ENCODE results near the gene SBK3. TPM values are rescaled to one million over a fixed set of nuclear protein-coding genes. Genes with fewer than 3 reads are reported as not detected.

Gene SBK3, protein sequence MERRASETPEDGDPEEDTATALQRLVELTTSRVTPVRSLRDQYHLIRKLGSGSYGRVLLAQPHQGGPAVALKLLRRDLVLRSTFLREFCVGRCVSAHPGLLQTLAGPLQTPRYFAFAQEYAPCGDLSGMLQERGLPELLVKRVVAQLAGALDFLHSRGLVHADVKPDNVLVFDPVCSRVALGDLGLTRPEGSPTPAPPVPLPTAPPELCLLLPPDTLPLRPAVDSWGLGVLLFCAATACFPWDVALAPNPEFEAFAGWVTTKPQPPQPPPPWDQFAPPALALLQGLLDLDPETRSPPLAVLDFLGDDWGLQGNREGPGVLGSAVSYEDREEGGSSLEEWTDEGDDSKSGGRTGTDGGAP
- polyA plus RNA-seq (2013, experiment 1 of 2): 4.0 TPM
- 4.2 TPM for polyA plus RNA-seq (2013, experiment 2 of 2)

DNA sequence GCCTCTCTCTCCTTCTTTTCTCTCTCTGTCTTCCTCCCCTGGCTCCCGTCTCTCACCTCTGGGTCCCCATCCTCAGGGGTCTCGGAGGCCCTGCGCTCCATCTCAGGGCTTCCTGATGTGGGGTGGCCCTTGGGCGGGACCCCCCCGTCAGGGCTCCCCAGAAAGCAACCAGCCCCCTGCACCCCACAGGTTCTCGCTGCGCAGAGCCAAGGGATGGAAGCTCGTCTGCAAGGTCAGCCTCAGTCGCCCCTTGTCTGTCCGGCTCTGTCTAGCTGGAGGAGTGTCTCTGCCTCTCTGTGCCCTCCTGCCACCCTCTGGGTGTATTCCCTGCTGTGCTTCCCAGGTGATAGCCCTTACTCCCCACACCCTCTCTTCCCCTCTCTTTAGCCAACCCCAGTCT, at the start of gene SBK3:
TSS of gene SBK3 (minus strand) at position 101 of the 400 bp plus-strand sequence. CDS start at position 101, 0 bp downstream.
- Histone ChIP-seq H3K79me1 (ENCODE audit: low read depth, low read length) (peaks cover 5% of the 10 kb centered on the region), H3K23ac (ENCODE audit: low read depth, low read length, poor library complexity) (peak within 1 kb of the TSS; percentile 77), H3K18ac (ENCODE audit: low read length) (peak within 1 kb of the TSS; percentile 95), H2BK5ac (ENCODE audit: low read length) (peak within 1 kb of the TSS; percentile 98), H3K36me3 (replicated peaks in 1 of 2; ENCODE audit: control insufficient read depth in 2 of 2, insufficient read depth in 2 of 2, low read length in 2 of 2) (no peaks in the 10 kb centered on the region), H3K9ac (ENCODE audit: low read depth, low read length, poor library complexity) (peak within 1 kb of the TSS; percentile 78), H3K4me2 (ENCODE audit: insufficient read depth, low read length, poor library complexity, severe bottlenecking) (peak within 1 kb of the TSS; percentile 41), H2AFZ (ENCODE audit: low read length) (peak within 1 kb of the TSS; percentile 87), H2BK15ac (ENCODE audit: low read length) (peak within 1 kb of the TSS; percentile 95), H3K27ac (replicated peaks; ENCODE audit: low read length) (peak within 1 kb of the TSS; percentile 78), H4K8ac (ENCODE audit: low read depth, low read length) (peak within 1 kb of the TSS; percentile 95), H3K14ac (ENCODE audit: low read length) (peak within 1 kb of the TSS; percentile 84), H3K4me1 (ENCODE audit: control insufficient read depth in 2 of 2, insufficient read depth in 1 of 2, low read depth in 1 of 2, low read length in 2 of 2) (peaks cover 23 to 31% of the 10 kb centered on the region in 2 donors), H3K27me3 (ENCODE audit: control insufficient read depth in 3 of 3, insufficient read depth in 3 of 3, low read depth in 1 of 3, low read length in 3 of 3) (no peaks in the 10 kb centered on the region), H3K4ac (ENCODE audit: low read length) (peak within 1 kb of the TSS; percentile 91), H3K9me3 (replicated peaks in 1 of 2; ENCODE audit: control insufficient read depth in 2 of 2, insufficient read depth in 1 of 2, low read depth in 1 of 2, low read length in 2 of 2) (no peaks in the 10 kb centered on the region), H2BK120ac (ENCODE audit: low read depth, low read length) (peak within 1 kb of the TSS; percentile 93), H2BK12ac (ENCODE audit: low read length) (peak within 1 kb of the TSS; percentile 97), H2AK5ac (ENCODE audit: low read depth, low read length) (peak within 1 kb of the TSS; percentile 88), H3K4me3 (ENCODE audit: low read length in 2 of 2) (no peak within 1 kb of the TSS), H4K91ac (ENCODE audit: low read depth, low read length, poor library complexity) (peak within 1 kb of the TSS; percentile 96)
- DNase-seq (ENCODE audit: low spot score): no peak
- WGBS, 2 donors (ENCODE audit: extremely low coverage in 2 of 2, insufficient read length in 2 of 2, insufficient replicate concordance in 1 of 2): no CpG with 5 or more reads among the region's 10 CpGs

GRCh38 chr19:55593096-55593772, 47.9 kb upstream of the SBK3 start:
- Histone ChIP-seq H2BK120ac (ENCODE audit: low read depth, low read length) (no peak overlapping the region), H4K91ac (ENCODE audit: low read depth, low read length, poor library complexity) (no peak overlapping the region), H3K9me3 (replicated peaks in 1 of 2; ENCODE audit: control insufficient read depth in 2 of 2, insufficient read depth in 1 of 2, low read depth in 1 of 2, low read length in 2 of 2) (peaks cover 0 to 5% of the 10 kb centered on the region in 2 donors), H3K36me3 (replicated peaks in 1 of 2; ENCODE audit: control insufficient read depth in 2 of 2, insufficient read depth in 2 of 2, low read length in 2 of 2) (peaks cover 27 to 55% of the 10 kb centered on the region in 2 donors), H3K4me3 (ENCODE audit: low read length in 2 of 2) (no peak overlapping the region), H3K27ac (replicated peaks; ENCODE audit: low read length) (no peak overlapping the region), H3K9ac (ENCODE audit: low read depth, low read length, poor library complexity) (no peak overlapping the region), H2BK15ac (ENCODE audit: low read length) (no peak overlapping the region), H2AK5ac (ENCODE audit: low read depth, low read length) (no peak overlapping the region), H2BK5ac (ENCODE audit: low read length) (no peak overlapping the region), H3K4me2 (ENCODE audit: insufficient read depth, low read length, poor library complexity, severe bottlenecking) (no peak overlapping the region), H4K8ac (ENCODE audit: low read depth, low read length) (no peak overlapping the region), H3K79me1 (ENCODE audit: low read depth, low read length) (peaks cover 2% of the 10 kb centered on the region), H2BK12ac (ENCODE audit: low read length) (no peak overlapping the region), H3K27me3 (ENCODE audit: control insufficient read depth in 3 of 3, insufficient read depth in 3 of 3, low read depth in 1 of 3, low read length in 3 of 3) (no peaks in the 10 kb centered on the region), H3K4ac (ENCODE audit: low read length) (no peak overlapping the region), H3K14ac (ENCODE audit: low read length) (no peak overlapping the region), H3K4me1 (ENCODE audit: control insufficient read depth in 2 of 2, insufficient read depth in 1 of 2, low read depth in 1 of 2, low read length in 2 of 2) (peaks cover 0 to 8% of the 10 kb centered on the region in 2 donors), H3K23ac (ENCODE audit: low read depth, low read length, poor library complexity) (no peak overlapping the region), H2AFZ (ENCODE audit: low read length) (no peak overlapping the region), H3K18ac (ENCODE audit: low read length) (no peak overlapping the region)
- no peak for DNase-seq (ENCODE audit: low spot score)
- no CpG with 5 or more reads among the region's 68 CpGs for WGBS, 2 donors (ENCODE audit: extremely low coverage in 2 of 2, insufficient read length in 2 of 2, insufficient replicate concordance in 1 of 2)

GRCh38 chr19:55592391-55593090, 47.2 kb upstream of the SBK3 start:
- Histone ChIP-seq H3K4ac (ENCODE audit: low read length) (no peak overlapping the region), H3K9me3 (replicated peaks in 1 of 2; ENCODE audit: control insufficient read depth in 2 of 2, insufficient read depth in 1 of 2, low read depth in 1 of 2, low read length in 2 of 2) (peaks cover 0 to 5% of the 10 kb centered on the region in 2 donors), H3K14ac (ENCODE audit: low read length) (peak overlapping the region; percentile 67), H2BK15ac (ENCODE audit: low read length) (no peak overlapping the region), H2BK120ac (ENCODE audit: low read depth, low read length) (no peak overlapping the region), H4K91ac (ENCODE audit: low read depth, low read length, poor library complexity) (no peak overlapping the region), H3K9ac (ENCODE audit: low read depth, low read length, poor library complexity) (no peak overlapping the region), H3K4me2 (ENCODE audit: insufficient read depth, low read length, poor library complexity, severe bottlenecking) (no peak overlapping the region), H2BK5ac (ENCODE audit: low read length) (no peak overlapping the region), H3K4me3 (ENCODE audit: low read length in 2 of 2) (peak overlapping the region in 1 of 2 donors; percentile 21), H2BK12ac (ENCODE audit: low read length) (no peak overlapping the region), H3K27ac (replicated peaks; ENCODE audit: low read length) (no peak overlapping the region), H4K8ac (ENCODE audit: low read depth, low read length) (no peak overlapping the region), H3K27me3 (ENCODE audit: control insufficient read depth in 3 of 3, insufficient read depth in 3 of 3, low read depth in 1 of 3, low read length in 3 of 3) (no peaks in the 10 kb centered on the region), H2AFZ (ENCODE audit: low read length) (no peak overlapping the region), H2AK5ac (ENCODE audit: low read depth, low read length) (peak overlapping the region; percentile 40), H3K4me1 (ENCODE audit: control insufficient read depth in 2 of 2, insufficient read depth in 1 of 2, low read depth in 1 of 2, low read length in 2 of 2) (peaks cover 0 to 6% of the 10 kb centered on the region in 2 donors), H3K23ac (ENCODE audit: low read depth, low read length, poor library complexity) (peak overlapping the region; percentile 21), H3K36me3 (replicated peaks in 1 of 2; ENCODE audit: control insufficient read depth in 2 of 2, insufficient read depth in 2 of 2, low read length in 2 of 2) (peaks cover 27 to 53% of the 10 kb centered on the region in 2 donors), H3K18ac (ENCODE audit: low read length) (no peak overlapping the region), H3K79me1 (ENCODE audit: low read depth, low read length) (peaks cover under 1% of the 10 kb centered on the region)
- no CpG with 5 or more reads among the region's 73 CpGs for WGBS, 2 donors (ENCODE audit: extremely low coverage in 2 of 2, insufficient read length in 2 of 2, insufficient replicate concordance in 1 of 2)
- DNase-seq (ENCODE audit: low spot score): no peak
